ENCODE measurements around the gene SIAH3.
"Not testable (repeated sequence)": the region's sequence is repeated elsewhere in the genome, so short reads cannot be mapped to it uniquely, and the experiment has no call there.

Gene SIAH3

GRCh38 chr13:45881353-45881752 lies 29.8 kb upstream of the SIAH3 start:
- DNase-seq (ENCODE audit: low read depth, low spot score), result no peak
- no peaks in the 10 kb centered on the region for H3K36me3 ChIP-seq (ENCODE audit: control insufficient read depth, insufficient read depth, low read length)
- no peak overlapping the region for H3K27ac ChIP-seq (ENCODE audit: low read length)
- H3K4me1 ChIP-seq (ENCODE audit: control insufficient read depth, insufficient read depth, low read length), result no peaks in the 10 kb centered on the region; the same call in 1 of the 2 replicates
- WGBS (ENCODE audit: insufficient coverage, insufficient read length), result no CpG with 5 or more reads among the region's 2 CpGs
- H3K27me3 ChIP-seq (ENCODE audit: control insufficient read depth, insufficient read depth, low read length), result peaks cover 2% of the 10 kb centered on the region; the same call in 1 of the 2 replicates
- no peaks in the 10 kb centered on the region for H3K9me3 ChIP-seq (ENCODE audit: control insufficient read depth, insufficient read depth, low read length)
- no peak overlapping the region for H3K4me3 ChIP-seq (ENCODE audit: low read length)

- Histone ChIP-seq H3K27me3 (ENCODE audit: control insufficient read depth, insufficient read depth, low read length) (peaks cover 2% of the 10 kb centered on the region), H3K4me1 (ENCODE audit: control insufficient read depth, insufficient read depth, low read length) (no peaks in the 10 kb centered on the region; the same call in 1 of the 2 replicates), H3K4me3 (ENCODE audit: low read length) (no peak overlapping the region), H3K9me3 (ENCODE audit: control insufficient read depth, insufficient read depth, low read length) (no peaks in the 10 kb centered on the region), H3K36me3 (ENCODE audit: control insufficient read depth, insufficient read depth, low read length) (no peaks in the 10 kb centered on the region), H3K27ac (ENCODE audit: low read length) (no peak overlapping the region)
- DNase-seq (ENCODE audit: low read depth, low spot score), result no peak
- WGBS (ENCODE audit: insufficient coverage, insufficient read length), result no CpG with 5 or more reads among the region's 2 CpGs
Measured at GRCh38 chr13:45880242-45880641, 28.7 kb upstream of the SIAH3 start.

GRCh38 chr13:45879666-45880065 lies 28.1 kb upstream of the SIAH3 start:
- Histone ChIP-seq H3K27me3 (ENCODE audit: control insufficient read depth, insufficient read depth, low read length) (peaks cover 2% of the 10 kb centered on the region), H3K36me3 (ENCODE audit: control insufficient read depth, insufficient read depth, low read length) (no peaks in the 10 kb centered on the region), H3K4me3 (ENCODE audit: low read length) (no peak overlapping the region), H3K4me1 (ENCODE audit: control insufficient read depth, insufficient read depth, low read length) (no peaks in the 10 kb centered on the region; the same call in 1 of the 2 replicates), H3K9me3 (ENCODE audit: control insufficient read depth, insufficient read depth, low read length) (no peaks in the 10 kb centered on the region), H3K27ac (ENCODE audit: low read length) (no peak overlapping the region)
- no CpG with 5 or more reads among the region's 5 CpGs for WGBS (ENCODE audit: insufficient coverage, insufficient read length)
- DNase-seq (ENCODE audit: low read depth, low spot score), result no peak

DNA sequence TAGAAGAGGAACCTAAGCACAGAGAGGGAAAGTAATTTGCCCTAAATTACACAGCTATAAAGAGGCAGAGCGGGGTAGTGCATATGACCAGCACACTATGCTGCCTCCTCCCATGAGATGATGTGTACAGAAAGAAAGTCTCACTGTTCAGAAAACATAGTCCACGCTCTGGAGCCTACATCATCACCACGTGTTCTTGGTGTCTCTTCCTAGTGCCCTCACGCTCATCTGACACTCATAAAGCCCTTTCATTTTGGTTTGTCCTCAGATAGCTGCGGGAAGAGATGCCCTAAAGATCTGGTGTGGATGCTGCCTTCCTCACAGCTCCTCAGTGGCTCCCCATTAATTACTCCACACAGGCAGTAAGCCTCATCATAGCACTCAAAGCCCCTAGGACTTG lies 27.4 kb upstream of the SIAH3 start:
- no peak overlapping the region for H3K27ac ChIP-seq (ENCODE audit: low read length)
- no peaks in the 10 kb centered on the region; the same call in 1 of the 2 replicates for H3K4me1 ChIP-seq (ENCODE audit: control insufficient read depth, insufficient read depth, low read length)
- no CpG with 5 or more reads among the region's 5 CpGs for WGBS (ENCODE audit: insufficient coverage, insufficient read length)
- no peaks in the 10 kb centered on the region for H3K36me3 ChIP-seq (ENCODE audit: control insufficient read depth, insufficient read depth, low read length)
- DNase-seq (ENCODE audit: low read depth, low spot score), result no peak
- no peak overlapping the region for H3K4me3 ChIP-seq (ENCODE audit: low read length)
- H3K9me3 ChIP-seq (ENCODE audit: control insufficient read depth, insufficient read depth, low read length), result no peaks in the 10 kb centered on the region
- H3K27me3 ChIP-seq (ENCODE audit: control insufficient read depth, insufficient read depth, low read length), result peaks cover 2% of the 10 kb centered on the region

- no CpG with 5 or more reads among the region's 4 CpGs for WGBS (ENCODE audit: insufficient coverage, insufficient read length)
- Histone ChIP-seq H3K27ac (ENCODE audit: low read length) (no peak overlapping the region), H3K4me1 (ENCODE audit: control insufficient read depth, insufficient read depth, low read length) (peaks cover 3% of the 10 kb centered on the region), H3K9me3 (ENCODE audit: control insufficient read depth, insufficient read depth, low read length) (no peaks in the 10 kb centered on the region), H3K4me3 (ENCODE audit: low read length) (no peak overlapping the region), H3K27me3 (ENCODE audit: control insufficient read depth, insufficient read depth, low read length) (peaks cover 2% of the 10 kb centered on the region), H3K36me3 (ENCODE audit: control insufficient read depth, insufficient read depth, low read length) (no peaks in the 10 kb centered on the region)
- DNase-seq (ENCODE audit: low read depth, low spot score), result no peak
Measured at GRCh38 chr13:45876781-45877180, 25.2 kb upstream of the SIAH3 start.

- Histone ChIP-seq H3K9me3 (ENCODE audit: control insufficient read depth, insufficient read depth, low read length) (no peaks in the 10 kb centered on the region), H3K4me1 (ENCODE audit: control insufficient read depth, insufficient read depth, low read length) (peaks cover 3% of the 10 kb centered on the region), H3K4me3 (ENCODE audit: low read length) (no peak overlapping the region), H3K27ac (ENCODE audit: low read length) (no peak overlapping the region), H3K27me3 (ENCODE audit: control insufficient read depth, insufficient read depth, low read length) (peaks cover 2% of the 10 kb centered on the region), H3K36me3 (ENCODE audit: control insufficient read depth, insufficient read depth, low read length) (no peaks in the 10 kb centered on the region)
- WGBS (ENCODE audit: insufficient coverage, insufficient read length), result no CpG with 5 or more reads among the region's 9 CpGs
- no peak for DNase-seq (ENCODE audit: low read depth, low spot score)
Measured at GRCh38 chr13:45875951-45876350, 24.4 kb upstream of the SIAH3 start.

DNA sequence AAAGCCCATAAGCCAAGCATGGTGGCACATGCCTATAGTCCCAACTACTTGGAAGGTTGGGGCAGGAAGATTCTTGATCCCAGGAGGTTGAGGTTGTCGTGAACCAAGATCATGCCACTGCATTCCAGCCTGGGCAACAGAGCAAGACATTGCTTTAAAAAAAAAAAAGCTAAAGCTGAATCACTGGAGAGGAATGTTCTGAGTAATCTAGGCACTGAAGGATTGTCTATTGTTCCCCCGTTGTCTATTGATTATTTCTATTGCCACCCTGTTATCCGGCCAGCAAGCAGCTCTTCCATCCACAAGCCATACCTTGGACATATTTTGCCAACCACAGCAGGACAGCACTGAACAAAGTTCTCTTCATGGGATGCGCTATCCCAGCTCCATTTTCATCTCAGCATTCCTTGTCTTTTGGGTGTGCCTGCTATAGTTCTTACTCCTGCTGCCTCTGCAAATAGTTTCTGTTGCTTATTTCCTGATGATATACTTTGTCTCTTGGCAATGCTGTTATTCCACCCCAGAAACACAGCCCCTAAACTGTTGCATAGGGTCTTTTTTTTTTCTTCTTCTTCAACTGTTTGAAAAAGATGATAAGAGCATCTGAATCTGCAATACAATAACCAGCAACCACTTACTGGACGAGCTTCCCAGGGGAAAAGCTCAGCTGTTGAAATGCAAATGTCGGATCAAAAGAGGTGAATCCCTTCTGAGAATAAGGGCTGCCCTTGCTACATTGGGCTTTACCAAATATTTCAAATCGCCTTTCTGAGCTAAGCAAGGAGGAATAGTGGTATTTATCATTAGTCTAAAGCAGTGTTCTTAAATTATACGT lies 22.2 kb upstream of the SIAH3 start:
- H3K4me3 ChIP-seq (ENCODE audit: low read length), result no peak overlapping the region
- no peaks in the 10 kb centered on the region for H3K9me3 ChIP-seq (ENCODE audit: control insufficient read depth, insufficient read depth, low read length)

DNA sequence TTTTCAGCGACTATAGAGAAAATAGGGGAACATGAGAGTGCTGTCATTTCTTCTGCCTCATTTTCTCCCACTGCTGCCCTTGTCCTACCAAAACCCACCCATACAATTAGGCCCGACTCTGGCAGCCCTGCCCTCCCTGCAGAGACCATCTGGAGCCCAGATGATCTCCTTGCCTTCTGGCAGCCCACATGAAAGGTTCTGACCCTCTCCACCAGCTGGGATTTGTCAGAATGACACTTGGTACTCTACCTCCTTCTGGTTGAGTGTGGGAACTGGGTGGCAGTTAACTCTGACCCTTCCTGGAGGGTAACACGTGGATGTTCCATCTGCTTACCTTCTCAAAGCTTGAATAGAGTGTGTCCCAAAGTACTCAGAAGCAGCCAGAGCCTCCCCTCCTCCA lies 21.0 kb upstream of the SIAH3 start:
- Histone ChIP-seq H3K36me3 (ENCODE audit: control insufficient read depth, insufficient read depth, low read length) (no peaks in the 10 kb centered on the region), H3K27me3 (ENCODE audit: control insufficient read depth, insufficient read depth, low read length) (no peaks in the 10 kb centered on the region; the same call in none of the 2 replicates), H3K9me3 (ENCODE audit: control insufficient read depth, insufficient read depth, low read length) (no peaks in the 10 kb centered on the region), H3K4me1 (ENCODE audit: control insufficient read depth, insufficient read depth, low read length) (peaks cover 3% of the 10 kb centered on the region), H3K4me3 (ENCODE audit: low read length) (no peak overlapping the region), H3K27ac (ENCODE audit: low read length) (no peak overlapping the region)
- DNase-seq (ENCODE audit: low read depth, low spot score), result no peak
- WGBS (ENCODE audit: insufficient coverage, insufficient read length), result no CpG with 5 or more reads among the region's 3 CpGs

More for the DNA sequence above, 22.2 kb upstream of the SIAH3 start:
- Histone ChIP-seq H3K36me3 (ENCODE audit: control insufficient read depth, insufficient read depth, low read length) (no peaks in the 10 kb centered on the region), H3K27ac (ENCODE audit: low read length) (no peak overlapping the region), H3K27me3 (ENCODE audit: control insufficient read depth, insufficient read depth, low read length) (no peaks in the 10 kb centered on the region; the same call in none of the 2 replicates), H3K4me1 (ENCODE audit: control insufficient read depth, insufficient read depth, low read length) (peaks cover 3% of the 10 kb centered on the region)
- no peak for DNase-seq (ENCODE audit: low read depth, low spot score)
- WGBS (ENCODE audit: insufficient coverage, insufficient read length), result no CpG with 5 or more reads among the region's 8 CpGs

GRCh38 chr13:45871201-45871600 lies 19.6 kb upstream of the SIAH3 start:
- H3K9me3 ChIP-seq (ENCODE audit: control insufficient read depth, insufficient read depth, low read length); DNase-seq (ENCODE audit: low read depth, low spot score); H3K36me3 ChIP-seq (ENCODE audit: control insufficient read depth, insufficient read depth, low read length); H3K27me3 ChIP-seq (ENCODE audit: control insufficient read depth, insufficient read depth, low read length); H3K27ac ChIP-seq (ENCODE audit: low read length); H3K4me1 ChIP-seq (ENCODE audit: control insufficient read depth, insufficient read depth, low read length); H3K4me3 ChIP-seq (ENCODE audit: low read length): not testable (repeated sequence)
- no CpG with 5 or more reads among the region's 6 CpGs for WGBS (ENCODE audit: insufficient coverage, insufficient read length)

DNA sequence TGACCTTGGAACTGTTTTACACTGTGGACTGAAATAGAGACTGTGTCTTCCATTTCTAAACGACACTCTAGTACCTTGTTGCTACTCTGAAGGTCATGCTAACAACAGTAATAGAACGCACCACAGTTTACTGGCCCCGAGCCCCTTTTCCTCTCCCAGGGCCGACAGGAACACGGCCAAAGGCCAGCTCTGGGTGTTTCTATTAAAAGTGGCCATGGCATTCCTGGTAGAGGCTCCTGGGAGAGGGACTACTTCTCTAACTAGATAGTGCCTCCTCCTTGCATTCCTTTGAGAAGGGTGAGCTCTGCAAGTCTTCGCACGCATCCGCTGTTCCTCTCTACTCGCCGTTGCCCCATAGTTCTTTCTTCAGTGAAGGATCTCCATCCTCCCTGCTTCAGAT lies 18.7 kb upstream of the SIAH3 start:
- Histone ChIP-seq H3K4me3 (ENCODE audit: low read length) (no peak overlapping the region), H3K36me3 (ENCODE audit: control insufficient read depth, insufficient read depth, low read length) (no peaks in the 10 kb centered on the region), H3K27me3 (ENCODE audit: control insufficient read depth, insufficient read depth, low read length) (no peaks in the 10 kb centered on the region; the same call in 1 of the 2 replicates), H3K4me1 (ENCODE audit: control insufficient read depth, insufficient read depth, low read length) (peaks cover 3% of the 10 kb centered on the region), H3K27ac (ENCODE audit: low read length) (no peak overlapping the region), H3K9me3 (ENCODE audit: control insufficient read depth, insufficient read depth, low read length) (no peaks in the 10 kb centered on the region)
- WGBS (ENCODE audit: insufficient coverage, insufficient read length), result no CpG with 5 or more reads among the region's 10 CpGs
- no peak for DNase-seq (ENCODE audit: low read depth, low spot score)

DNA sequence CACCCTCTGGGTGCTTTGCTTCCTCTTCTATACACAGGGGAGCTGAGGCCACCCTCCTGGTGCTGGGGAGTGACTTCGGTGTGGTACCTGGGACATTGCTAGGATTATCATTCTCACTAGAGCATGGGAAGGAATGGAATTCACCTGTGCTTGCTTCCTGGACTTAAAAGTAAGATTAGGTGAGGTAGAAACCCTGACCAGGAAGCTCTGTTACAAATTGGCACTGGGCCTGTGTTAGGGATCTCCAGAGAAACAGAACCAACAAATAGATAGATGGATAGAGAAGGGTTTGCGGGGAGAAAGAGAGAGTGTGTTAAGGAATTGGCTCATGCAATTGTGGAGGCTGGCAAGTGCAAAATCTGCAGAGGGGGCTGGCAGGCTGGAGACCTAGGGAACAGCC lies 13.9 kb upstream of the SIAH3 start:
- H3K4me3 ChIP-seq (ENCODE audit: low read length), result no peak overlapping the region
- H3K4me1 ChIP-seq (ENCODE audit: control insufficient read depth, insufficient read depth, low read length), result no peaks in the 10 kb centered on the region
- no peak overlapping the region for H3K27ac ChIP-seq (ENCODE audit: low read length)
- H3K36me3 ChIP-seq (ENCODE audit: control insufficient read depth, insufficient read depth, low read length), result no peaks in the 10 kb centered on the region
- no CpG with 5 or more reads among the region's 2 CpGs for WGBS (ENCODE audit: insufficient coverage, insufficient read length)
- H3K9me3 ChIP-seq (ENCODE audit: control insufficient read depth, insufficient read depth, low read length), result no peaks in the 10 kb centered on the region
- no peak for DNase-seq (ENCODE audit: low read depth, low spot score)
- no peaks in the 10 kb centered on the region for H3K27me3 ChIP-seq (ENCODE audit: control insufficient read depth, insufficient read depth, low read length)
